Activated naive CD8-positive, alpha-beta T cell treated with anti-CD3 and anti-CD28 coated beads, Interleukin-2, amount 50 U/mL, for 16 hours (primary cell): ENCODE data around the gene SHISAL2A.

Experiments
- DNase-seq: peaks from one replicate; pipeline ENCODE4 v3.0.0-alpha.2; 2020; ENCODE audit warnings: low read depth, low spot score

SHISAL2A gene

GRCh38 chr1:52659851-52660596, 27.1 kb downstream of the SHISAL2A start:
- DNase-seq, result no peak

GRCh38 chr1:52660807-52661206, 27.8 kb downstream of the SHISAL2A start:
- DNase-seq, result no peak

- no peak for DNase-seq
Measured at GRCh38 chr1:52662645-52663313, 29.8 kb downstream of the SHISAL2A start.

GRCh38 chr1:52663716-52664115, 30.7 kb downstream of the SHISAL2A start:
- no peak for DNase-seq

- DNase-seq, result no peak
Measured at GRCh38 chr1:52665006-52665941, 32.3 kb downstream of the SHISAL2A start.

GRCh38 chr1:52667290-52667689, 34.3 kb downstream of the SHISAL2A start:
- DNase-seq, result no peak

GRCh38 chr1:52667984-52668383, 35.0 kb downstream of the SHISAL2A start:
- DNase-seq, result no peak

GRCh38 chr1:52668711-52669110, 35.7 kb downstream of the SHISAL2A start:
- DNase-seq, result no peak

GRCh38 chr1:52669696-52670095, 36.7 kb downstream of the SHISAL2A start:
- no peak for DNase-seq

- no peak for DNase-seq
Measured at GRCh38 chr1:52670604-52671003, 37.6 kb downstream of the SHISAL2A start.

GRCh38 chr1:52672946-52673345, 40.0 kb downstream of the SHISAL2A start:
- no peak for DNase-seq

- no peak for DNase-seq
Measured at GRCh38 chr1:52673513-52673912, 40.5 kb downstream of the SHISAL2A start.

- DNase-seq, result no peak
Measured at GRCh38 chr1:52674497-52675384, 41.8 kb downstream of the SHISAL2A start.

- no peak for DNase-seq
Measured at GRCh38 chr1:52676249-52676903, 43.4 kb downstream of the SHISAL2A start.

GRCh38 chr1:52677076-52677806, 44.3 kb downstream of the SHISAL2A start:
- DNase-seq, result no peak

GRCh38 chr1:52679048-52679447, 46.1 kb downstream of the SHISAL2A start:
- no peak for DNase-seq

GRCh38 chr1:52679498-52679897, 46.5 kb downstream of the SHISAL2A start:
- no peak for DNase-seq

- no peak for DNase-seq
Measured at GRCh38 chr1:52680353-52680752, 47.4 kb downstream of the SHISAL2A start.

- no peak for DNase-seq
Measured at GRCh38 chr1:52681136-52681535, 48.2 kb downstream of the SHISAL2A start.

- DNase-seq, result no peak
Measured at GRCh38 chr1:52683367-52683940, 50.5 kb downstream of the SHISAL2A start.
